Measurements from ENCODE around the gene MAST4.
A peak's percentile ranks its signal among the peaks of the same experiment; 100 is the strongest.

MAST4 gene

DNA sequence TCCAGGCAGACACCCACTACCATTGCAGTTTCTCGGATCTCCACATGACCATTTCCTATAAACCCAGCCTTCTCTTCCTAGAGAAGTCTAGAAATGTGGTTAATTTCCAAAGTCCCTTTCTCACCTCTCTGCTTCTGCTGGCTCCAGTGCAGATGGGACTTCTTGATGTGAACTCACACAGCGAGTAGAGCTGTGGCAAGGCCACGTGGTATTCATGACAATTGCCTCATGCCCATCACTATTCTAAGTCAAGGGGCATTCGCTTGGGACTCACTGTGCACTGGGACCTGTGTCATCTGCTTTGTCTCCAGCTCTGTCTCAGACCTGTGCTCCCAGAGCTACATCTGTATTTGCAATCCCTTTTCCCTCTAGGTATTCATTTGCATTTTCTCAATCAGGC, 594.2 kb downstream of the MAST4 start:
- no peak for DNase-seq (ENCODE audit: low read depth)

DNA sequence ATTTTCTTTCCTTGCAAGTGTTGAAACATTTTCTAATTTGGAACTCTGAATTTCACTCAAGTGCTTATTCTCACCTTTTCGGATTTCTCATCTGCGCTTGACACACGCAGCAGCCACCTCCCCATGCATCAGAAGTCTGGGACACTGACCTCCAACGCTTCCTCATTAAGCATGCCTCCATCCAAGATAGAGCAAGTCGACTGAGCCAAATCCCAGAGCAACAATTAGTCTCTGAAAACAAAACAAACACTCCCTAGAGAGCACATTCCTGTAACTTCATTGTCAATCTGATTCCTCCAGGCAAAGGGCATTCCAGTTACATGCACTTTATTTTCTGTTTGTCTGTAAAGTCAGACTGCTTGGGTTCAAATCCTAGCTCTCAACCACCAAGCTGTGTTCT, 594.7 kb downstream of the MAST4 start:
- no peak for DNase-seq (ENCODE audit: low read depth)

DNA sequence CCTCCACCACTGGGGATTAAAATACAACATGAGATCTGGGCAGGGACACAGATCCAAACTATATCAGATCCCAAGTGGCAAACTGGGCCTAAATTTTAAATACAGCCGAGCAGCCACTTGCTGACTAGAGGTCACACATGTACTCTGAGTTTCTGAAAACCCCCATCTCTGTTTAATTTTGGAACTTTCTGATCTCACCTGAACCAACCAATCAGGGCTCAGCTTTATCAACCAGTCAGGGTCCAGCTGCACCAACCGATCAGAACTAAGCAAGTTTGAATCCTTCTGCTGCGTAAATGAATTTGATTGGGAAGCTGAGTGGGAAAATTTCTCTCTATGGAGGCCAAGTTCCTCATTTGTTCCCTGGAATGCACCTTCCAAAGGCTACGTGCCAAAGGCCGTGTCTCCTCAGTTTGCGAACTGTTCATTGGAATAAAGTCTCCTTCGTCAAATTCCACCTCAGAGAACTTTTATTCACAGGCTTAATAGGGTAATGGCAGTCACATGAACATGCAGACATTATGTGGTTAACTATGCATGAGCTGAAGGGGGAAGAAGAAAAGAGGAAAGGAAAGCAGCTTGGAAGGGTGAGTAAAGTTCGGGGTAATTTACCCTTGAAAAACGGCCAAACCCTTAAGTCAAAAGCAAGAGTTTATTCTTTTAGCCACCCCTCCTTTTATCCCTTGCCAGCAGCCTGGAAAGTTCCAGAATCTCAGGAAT, 596.7 kb downstream of the MAST4 start:
- no peak for DNase-seq (ENCODE audit: low read depth)

DNA sequence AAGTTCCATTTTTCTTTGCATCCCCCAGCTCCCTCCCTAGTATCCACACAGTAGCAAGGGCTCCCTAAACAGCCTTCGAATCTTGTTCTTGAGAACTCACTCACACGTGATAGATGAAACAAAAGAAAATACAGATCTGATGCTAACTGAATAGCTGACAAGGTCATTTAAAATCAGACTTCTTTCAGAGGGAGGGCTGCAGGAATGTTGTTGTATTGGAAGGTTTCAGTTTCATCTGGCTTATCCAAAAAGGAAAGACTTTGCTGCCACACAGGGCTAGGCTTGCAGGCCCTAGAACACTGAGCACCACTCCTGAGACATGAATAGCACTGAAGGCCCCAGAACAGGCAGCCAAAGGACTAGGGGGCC, 597.2 kb downstream of the MAST4 start:
- no peak for DNase-seq (ENCODE audit: low read depth)

DNA sequence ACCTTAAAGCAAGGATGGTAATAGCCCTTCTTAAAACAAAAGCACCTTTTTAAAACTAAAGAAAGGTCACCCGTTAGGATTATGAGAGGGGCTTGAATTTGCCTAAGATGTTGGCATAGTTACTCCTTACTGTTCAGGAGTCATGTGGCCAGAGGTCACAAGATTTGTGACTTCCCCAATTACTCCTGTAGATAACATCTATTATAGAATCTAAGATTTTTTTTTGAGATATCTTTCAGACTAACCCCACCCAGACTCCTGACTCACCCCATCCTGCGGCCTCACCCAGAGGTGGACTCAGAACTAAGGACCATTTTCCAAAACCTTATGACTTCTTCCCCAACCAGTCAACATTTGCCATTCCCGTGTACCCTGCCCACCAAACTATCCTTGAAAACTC, 598.0 kb downstream of the MAST4 start:
- no peak for DNase-seq (ENCODE audit: low read depth)

DNA sequence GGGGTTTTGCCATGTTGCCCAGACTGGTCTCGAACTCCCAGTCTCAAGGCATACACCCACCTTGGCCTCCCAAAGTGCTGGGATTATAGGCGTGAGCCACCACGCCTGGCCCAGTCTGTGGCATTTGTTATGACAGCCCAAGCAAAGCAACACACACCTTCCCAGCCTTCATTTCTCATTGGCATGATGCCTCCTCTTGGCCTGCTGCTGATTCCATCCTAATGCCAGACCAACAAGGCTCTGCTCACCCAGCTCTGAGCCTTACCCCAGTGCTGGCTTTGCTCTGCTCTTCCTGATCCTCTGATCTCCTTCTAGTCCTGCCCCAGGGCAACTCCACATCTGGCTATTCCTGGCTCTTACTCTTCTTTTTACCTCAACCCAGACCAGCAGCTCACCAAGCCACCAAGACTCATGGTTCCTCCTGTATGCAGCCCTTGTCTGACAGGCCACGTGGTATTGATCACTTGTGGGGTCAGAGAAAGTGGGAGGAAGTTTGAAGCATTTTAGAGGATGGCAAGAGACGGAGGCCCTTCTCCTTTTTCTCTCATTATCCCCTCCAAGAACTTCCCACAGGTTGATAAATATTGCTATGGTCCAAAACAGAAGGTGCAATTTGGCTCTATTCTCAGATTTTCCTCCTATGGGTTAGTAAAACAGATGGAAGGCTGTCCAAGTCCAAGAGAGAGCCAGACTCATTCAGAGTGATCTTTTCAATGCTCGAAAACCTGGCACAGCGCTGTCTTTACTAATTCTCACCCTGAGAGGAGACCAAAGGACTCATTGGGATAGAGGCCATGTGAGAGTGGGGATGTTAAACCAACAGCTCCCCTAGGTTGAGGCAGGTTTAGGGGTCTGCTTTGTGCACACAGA, 599.4 kb downstream of the MAST4 start:
- DNase-seq (ENCODE audit: low read depth), result no peak

DNA sequence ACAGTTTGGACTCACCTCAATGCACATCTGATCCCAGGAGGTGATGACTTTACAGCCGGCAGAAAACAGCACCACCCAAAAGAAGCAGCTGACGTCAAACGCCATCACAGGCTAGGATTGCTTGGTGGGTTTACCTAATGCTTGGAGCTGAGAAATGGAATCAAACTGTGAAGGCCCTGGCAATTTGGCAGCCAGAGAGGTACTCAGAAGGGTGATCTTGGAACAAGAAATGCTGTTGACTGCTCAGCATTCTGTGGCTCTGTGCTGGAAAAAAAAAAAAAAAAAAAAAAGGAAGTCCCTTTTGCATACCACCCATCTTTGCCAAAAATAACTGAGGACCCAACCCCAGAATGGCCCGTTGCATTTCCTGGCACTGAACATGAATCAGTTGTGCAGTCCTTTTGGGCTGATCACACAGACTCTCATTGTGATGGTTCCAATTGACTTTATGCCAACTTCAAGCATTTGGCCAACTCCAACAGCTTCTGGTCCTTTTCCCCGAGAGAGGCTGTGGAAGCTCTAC, 600.4 kb downstream of the MAST4 start, which contains the start of gene CD180:
TSS of gene CD180 (minus strand) at position 263 of the 523 bp plus-strand sequence. CDS start at position 105, 158 bp downstream.
- no peak for DNase-seq (ENCODE audit: low read depth)

DNA sequence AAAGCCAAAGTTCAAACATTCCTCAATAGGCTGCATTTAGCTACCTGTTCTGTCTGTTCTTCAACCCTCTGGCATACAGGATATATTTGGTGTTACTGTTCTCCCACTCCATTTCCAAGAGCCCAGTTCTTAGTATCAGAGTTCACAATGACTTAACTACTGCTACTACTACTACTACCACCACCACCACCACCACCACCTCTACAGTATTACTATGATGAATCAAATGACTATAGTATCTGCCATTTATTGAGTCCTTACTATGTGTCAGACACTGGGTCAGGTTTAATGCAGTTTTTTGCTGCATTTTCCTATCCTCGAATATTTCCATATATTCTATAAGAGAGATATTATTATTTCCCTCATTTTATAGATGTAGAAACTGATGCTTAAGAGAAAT, 601.3 kb downstream of the MAST4 start:
- DNase-seq (ENCODE audit: low read depth), result no peak

DNA sequence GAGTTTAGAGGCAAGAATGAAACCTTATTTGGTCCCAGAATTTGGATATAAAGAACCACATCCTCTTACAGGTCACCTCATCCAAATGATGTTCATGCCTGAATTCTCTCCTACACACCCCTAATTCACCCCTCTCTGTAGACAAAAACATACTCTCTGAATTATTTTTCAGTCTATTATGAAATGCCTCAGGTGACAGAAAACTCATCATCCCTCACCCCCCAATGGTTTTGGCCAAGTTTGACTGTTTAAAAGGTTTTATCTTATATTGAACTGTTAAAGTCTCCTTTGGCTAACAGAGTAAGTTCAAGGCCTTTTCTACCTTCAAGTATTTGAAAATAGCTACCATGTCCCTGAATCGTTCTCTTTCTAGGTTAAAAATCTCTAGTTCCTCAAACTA, 602.7 kb downstream of the MAST4 start:
- no peak for DNase-seq (ENCODE audit: low read depth)

DNA sequence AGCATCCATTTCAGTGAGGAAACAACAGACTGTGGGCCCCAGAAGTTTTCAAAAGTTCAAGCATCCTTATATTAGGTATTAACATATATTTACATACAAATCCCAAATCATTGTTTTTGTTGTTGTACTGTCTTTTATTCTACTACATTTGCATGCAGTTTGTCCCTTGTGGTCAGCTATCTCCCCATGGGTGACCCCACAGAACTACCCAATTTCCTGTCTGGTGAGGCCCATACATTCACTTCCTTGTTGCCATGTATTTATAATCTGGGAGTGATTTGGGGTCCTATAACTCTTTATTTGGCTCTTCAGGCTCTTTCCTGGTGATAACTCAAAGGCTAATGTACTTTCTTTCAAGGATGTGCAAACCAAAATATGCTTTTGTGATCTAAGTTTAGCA, 603.7 kb downstream of the MAST4 start:
- DNase-seq (ENCODE audit: low read depth), result no peak

DNA sequence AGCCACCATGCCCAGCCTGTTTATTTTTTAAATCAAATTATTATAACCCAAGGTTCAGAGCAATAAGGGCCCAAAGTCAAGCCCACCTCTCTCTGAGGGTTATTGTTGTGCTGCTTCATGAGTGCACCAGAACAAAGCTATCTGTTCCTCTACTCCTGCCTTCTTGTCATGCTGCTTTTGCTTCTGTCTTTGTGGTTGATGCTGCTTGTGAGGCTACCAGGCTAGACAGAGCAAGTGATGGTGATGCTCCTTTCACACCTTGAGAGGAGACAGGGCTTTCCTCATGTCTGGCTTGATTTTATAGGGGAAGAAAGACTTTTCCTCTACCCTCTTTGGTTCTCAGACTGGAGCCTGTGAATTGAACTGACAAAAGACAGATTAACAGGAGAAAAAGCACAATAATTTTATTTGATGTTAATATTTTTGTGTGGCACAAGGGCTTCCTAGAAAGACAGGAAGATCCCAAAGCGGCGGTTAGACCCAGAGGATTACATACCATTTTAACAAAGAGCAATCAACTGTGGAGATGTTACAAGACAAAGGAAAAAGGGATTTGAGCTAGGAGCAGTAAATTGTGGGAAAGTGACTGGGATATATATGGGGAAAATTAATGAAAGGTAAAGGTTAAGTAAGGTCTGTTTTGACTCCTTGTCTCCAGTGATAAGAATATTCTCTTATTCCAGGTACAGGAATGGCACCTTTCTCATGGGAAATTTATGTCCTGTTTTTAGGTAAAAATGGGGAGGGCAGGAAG, 604.8 kb downstream of the MAST4 start:
- no peak for DNase-seq (ENCODE audit: low read depth)

DNA sequence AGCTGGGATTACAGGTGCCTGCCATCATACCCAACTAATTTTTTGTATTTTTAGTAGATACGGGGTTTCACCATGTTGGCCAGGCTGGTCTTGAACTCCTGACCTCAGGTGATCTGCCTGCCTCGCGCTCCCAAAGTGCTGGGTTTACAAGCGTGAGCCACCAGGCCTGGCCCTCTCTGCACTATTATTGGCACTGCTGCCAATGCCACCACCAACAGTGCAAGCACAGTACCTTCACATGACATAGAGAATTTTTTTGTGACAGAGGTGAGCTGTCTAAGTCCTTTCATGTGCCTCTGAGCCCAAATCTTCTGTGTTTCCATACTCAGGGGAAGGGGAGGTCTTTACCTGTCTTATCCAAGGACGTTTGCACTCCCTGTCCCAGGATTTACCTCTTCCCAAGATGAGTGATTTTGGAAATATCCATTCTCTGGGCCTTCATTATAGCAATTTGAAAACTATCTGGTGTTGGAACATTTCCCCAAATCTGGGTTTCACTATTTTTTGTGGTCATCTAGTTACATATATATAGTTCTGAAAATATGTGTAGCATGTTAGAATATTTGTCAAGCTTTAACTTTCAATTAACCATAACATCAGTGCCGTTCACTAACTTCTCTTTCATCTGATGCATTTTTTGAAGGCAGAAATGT, 605.8 kb downstream of the MAST4 start:
- DNase-seq (ENCODE audit: low read depth), result no peak

DNA sequence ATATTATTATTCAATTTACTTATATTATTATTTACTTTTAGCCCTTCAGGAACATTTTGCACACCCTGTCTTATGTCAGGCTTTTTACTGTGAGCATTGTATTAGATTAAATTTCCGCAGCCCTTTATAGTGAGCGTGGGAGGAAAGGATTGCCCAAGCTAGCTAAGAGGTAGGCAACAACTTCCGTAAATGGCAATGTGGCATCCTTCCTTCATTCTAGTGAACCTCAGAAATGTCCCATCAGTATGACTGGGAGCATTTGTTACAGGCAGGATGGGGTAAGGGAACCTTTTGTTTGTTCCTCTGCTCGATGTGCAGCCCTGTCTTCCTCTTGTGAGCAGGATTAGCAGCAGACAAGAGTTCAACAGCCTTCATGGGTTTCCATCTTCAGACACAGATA, 606.6 kb downstream of the MAST4 start:
- no peak for DNase-seq (ENCODE audit: low read depth)

DNA sequence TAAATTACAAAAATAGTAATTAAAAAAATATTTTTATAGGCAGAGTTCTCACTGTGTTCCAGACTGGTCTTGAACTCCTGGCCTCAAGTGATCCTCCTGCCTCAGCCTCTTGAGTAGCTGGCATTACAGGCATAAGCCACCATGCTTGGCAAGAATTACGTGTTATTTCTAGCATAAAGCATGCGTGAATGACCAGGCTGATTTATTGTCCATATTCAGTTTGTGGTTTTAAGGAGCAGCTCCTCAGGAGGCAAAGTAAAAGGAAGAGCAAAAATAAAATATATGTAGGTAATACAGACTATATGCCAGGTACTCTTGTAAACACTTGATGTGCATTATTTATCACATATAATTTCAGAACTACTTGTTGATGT, 607.5 kb downstream of the MAST4 start:
- DNase-seq (ENCODE audit: low read depth), result no peak

DNA sequence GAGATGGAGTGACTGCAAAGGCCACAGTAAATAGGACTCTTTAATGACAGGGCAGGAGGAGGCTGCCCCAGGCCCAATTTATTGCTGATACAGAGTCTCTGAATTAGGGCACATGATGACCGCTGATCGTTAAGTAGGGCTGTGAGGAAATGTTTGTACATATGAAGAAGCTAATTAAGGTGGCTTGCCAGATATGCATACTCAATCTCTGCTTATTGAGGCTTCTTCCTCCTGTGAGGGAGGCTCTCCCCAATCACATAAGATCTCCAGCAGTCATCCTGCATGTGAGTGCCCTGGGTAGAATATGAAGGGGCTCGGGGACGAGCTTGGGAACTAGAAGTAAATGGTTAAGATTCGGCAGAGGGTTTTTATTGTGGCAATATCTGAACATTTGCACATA, 608.6 kb downstream of the MAST4 start:
- no peak for DNase-seq (ENCODE audit: low read depth)

DNA sequence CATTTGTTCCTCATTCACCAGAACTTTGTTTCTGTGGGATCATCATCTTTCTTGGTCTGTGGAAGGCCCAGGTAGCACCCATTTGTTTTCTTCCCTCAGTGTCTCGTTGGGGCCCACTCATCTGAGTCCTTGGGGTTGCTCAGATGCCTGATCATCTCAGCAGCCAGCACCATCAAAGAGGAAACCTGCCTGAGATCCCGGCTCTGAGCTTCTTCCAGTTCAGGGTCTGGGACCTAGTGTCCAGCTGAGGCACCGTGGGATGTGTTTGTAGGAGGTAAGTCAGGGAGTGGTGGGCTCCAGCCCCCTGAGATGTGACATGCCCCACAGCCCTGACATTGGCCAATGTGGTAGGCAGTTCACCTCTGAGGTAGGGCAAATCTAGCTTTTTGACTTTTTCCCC, 609.8 kb downstream of the MAST4 start:
- DNase-seq (ENCODE audit: low read depth), result no peak

DNA sequence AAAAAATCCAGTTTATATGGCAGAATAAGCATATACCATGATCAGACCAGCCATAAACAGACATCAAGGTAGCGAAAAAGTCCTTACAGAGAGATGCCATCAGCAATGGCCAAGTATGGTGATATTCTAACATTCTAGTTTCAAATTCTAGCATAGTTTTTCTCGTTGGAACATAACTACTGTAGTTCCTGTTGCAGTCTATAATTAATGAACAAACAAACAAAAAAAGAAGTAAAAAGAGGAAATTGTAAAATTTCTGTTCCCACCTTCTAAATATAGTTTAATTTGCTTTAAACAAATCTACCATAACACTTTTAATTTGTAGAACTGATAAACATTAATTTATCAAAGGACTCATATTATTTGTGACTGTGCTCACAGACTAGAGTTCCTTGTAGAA, 610.3 kb downstream of the MAST4 start:
- no peak for DNase-seq (ENCODE audit: low read depth)

DNA sequence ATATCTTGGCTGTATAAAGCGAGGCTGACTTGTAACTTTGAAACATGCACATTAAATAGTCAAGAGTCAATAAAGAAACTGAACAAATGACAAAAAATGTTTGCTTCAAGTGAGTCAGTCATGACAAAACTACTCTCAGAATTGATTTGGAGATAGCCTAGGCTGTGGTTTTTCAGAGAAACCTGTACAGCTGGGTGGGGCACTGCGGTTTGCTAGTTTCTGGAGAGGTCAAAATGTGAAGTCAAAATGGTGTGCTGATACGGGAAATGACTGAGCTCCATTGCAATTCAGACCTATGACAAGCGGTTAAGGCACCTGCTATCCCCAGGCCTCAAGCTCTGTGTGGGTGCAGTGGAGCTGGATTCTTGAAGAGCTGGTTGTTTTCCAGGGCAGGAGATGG, 610.7 kb downstream of the MAST4 start:
- peak; percentile 76 for DNase-seq (ENCODE audit: low read depth)

DNA sequence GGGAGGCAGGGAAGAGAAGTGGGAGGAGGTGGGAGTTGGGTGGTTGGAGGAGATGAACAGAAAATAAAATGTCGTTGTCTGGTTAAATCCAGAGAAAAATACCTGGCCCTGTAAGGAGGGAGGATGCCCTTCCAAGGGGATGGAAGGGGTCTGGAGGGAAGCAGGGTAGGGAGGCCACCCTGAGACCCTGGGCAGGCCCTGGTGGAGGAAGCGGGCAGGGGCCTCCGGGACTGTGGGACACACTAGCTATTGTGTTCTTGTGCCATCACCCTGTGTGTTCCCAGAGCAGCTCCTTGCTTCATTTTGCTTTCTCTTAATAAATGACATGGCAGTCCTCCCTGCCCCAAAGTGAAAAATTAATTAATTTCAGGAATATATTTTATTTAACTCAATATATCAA, 612.2 kb downstream of the MAST4 start:
- no peak for DNase-seq (ENCODE audit: low read depth)

DNA sequence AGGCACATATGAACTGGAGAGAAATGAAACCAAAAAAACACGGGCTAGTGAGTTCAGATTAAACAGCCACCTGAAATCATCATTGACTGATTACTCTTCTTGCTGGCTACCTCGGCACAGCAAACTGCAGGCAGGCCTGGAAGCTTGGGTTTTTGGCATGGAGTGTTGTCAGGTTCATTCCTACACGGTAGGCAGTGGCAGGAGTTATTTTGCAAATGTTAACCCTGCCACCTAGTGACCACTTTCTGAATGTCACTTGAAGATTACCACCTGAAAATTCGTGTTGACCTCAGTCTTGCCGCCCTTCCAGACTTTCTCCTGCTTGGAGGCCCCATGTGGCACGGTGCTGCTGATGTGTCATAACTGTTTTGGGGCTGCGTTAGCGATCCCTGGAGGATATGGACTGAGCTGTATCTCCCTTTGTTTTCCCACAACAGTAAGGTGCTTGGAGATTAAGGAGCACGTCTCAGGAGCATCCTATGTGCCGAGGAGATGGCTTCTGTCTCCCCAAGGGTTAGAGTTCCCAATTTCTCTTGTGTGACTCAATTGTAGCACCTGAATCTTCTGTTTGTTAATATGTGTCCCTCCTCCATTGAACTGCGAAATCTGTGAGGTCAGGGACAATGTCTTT, 613.1 kb downstream of the MAST4 start:
- peak; percentile 41 for DNase-seq (ENCODE audit: low read depth)

DNA sequence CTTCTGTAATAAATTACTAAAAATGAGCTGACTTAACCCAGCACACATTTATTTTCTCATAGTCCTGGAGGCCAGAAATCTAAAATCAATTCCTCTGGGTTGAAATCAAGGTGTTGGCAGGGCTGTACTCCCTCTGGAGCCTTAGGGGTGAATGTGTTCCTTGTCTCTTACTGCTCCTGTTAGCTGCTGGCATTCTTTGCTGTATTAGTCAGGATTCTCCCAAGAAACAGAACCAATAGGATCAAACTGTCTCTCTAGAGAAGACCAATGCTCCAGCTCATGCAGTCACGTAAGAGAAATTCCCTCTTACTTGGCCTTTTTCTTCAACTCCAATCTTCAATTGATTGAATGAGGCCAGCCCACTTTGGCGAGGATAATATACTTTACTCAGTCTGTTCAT, 615.7 kb downstream of the MAST4 start:
- DNase-seq (ENCODE audit: low read depth), result no peak

DNA sequence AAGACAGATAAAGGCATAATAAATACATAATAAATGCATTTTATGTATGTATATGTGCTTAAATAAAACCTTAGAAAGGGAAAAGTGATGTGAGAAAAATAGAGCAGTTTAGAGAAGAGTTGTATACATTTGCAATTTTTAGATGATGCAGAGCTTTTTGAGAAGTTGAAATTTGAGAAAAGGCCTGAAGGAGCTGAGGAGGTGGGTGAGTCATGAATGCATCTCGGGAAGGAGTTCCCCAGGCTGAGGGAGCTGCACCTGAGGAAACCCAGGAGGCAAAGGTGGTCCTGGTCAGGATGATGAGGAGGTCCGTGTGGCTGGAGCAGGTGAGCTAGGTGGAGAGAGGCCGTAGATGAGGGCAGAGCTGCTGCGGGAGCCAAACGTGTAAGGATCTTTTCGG, 617.8 kb downstream of the MAST4 start:
- DNase-seq (ENCODE audit: low read depth), result no peak
